HEK293 (cell line): Measurements from ENCODE around the gene CTBP2.

Experiments used
- CTCF ChIP-seq: fragments of 450-650 bp; formaldehyde crosslinking; IDR thresholded peaks from 2 replicates; pipeline ENCODE4 v1.5.1; 2016; ENCODE audit warnings: missing biosample characterization, missing genetic modification characterization
- MEIS1 ChIP-seq: sonication (generic); formaldehyde crosslinking; IDR thresholded peaks from 2 replicates; pipeline ENCODE4 v1.8.1; 2022; ENCODE audit warnings: missing genetic modification reagents, mild to moderate bottlenecking, borderline replicate concordance
- PRDM6 ChIP-seq: fragments of 450-650 bp; formaldehyde crosslinking; IDR thresholded peaks from 2 replicates; pipeline ENCODE4 v1.5.1; 2017; ENCODE audit warnings: missing biosample characterization, missing genetic modification characterization
- TCF7L2 ChIP-seq: IDR thresholded peaks from 2 replicates; pipeline ENCODE4 v1.6.1; 2011; ENCODE audit warnings: low read depth, mild to moderate bottlenecking, inconsistent platforms, low read length, moderate library complexity, borderline replicate concordance
- ZNF138 ChIP-seq: fragments of 450-650 bp; formaldehyde crosslinking; IDR thresholded peaks from 2 replicates; pipeline ENCODE4 v1.5.1; 2016; ENCODE audit warnings: missing biosample characterization, missing genetic modification characterization, borderline replicate concordance
- ZNF223 ChIP-seq: fragments of 450-650 bp; formaldehyde crosslinking; IDR thresholded peaks from 2 replicates; pipeline ENCODE4 v1.5.1; 2016; ENCODE audit warnings: missing biosample characterization, missing genetic modification characterization
- ZNF549 ChIP-seq: fragments of 450-650 bp; IDR thresholded peaks from 2 replicates; pipeline ENCODE4 v1.5.1; 2018; ENCODE audit warnings: missing biosample characterization, missing genetic modification characterization, mild to moderate bottlenecking, inconsistent platforms, moderate library complexity

DNA sequence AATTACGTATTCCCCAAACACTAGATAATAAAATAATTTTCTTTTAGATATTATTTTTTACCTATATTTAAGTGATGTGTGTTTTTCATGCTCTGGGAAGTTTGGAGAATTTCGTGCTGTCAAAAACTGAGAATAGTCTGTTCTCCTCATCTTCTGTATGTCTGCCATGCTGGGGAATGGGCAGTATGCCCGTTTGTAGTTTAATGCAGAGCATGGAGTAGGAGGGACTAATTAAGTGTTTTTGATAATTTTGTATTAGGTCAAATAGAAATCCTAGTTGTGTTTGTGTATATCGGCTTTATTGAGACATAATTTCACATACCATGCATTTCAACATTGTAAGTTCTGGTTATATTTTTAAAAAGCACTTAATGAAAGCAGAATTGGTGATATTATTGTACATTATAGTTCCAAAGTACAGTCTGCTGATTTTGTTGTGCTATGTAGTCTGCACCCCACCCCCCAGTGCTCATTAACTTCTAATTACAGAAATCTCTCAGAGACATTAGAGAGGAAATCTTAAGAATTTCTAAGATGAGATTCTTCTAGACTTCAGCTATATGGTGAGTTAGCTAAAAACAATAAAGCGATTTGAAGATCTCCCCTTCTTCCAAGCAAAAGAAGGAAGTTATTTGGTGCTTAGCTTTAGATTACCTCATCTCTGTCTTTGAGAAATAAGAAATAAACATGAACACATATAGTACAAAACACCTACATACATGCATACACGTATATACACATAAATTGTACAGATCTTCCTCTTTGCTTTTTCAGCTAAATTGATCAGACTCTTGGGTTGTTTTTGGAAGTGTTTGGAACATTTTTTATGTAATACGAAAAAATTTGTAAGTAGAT lies 196.3 kb downstream of the CTBP2 start:
- TF ChIP-seq TCF7L2: no peak
- TF ChIP-seq CTCF (tag by site-specific recombination): no peak
- TF ChIP-seq ZNF223 (tag by site-specific recombination): no peak
- TF ChIP-seq ZNF549: no peak
- TF ChIP-seq MEIS1 (CRISPR knock-in tag): no peak
- no peak for TF ChIP-seq PRDM6 (tag by site-specific recombination)
- TF ChIP-seq ZNF138 (tag by site-specific recombination): no peak
